Inflammatory macrophage (primary cell): ENCODE measurements around the gene DNAH17.
A peak's percentile ranks its signal among the peaks of the same experiment; 100 is the strongest.

ENCODE experiments used
- DNase-seq, 2 donors: peaks; one replicate each; pipeline ENCODE4 v3.0.0-alpha.2; 2020 to 2022

Gene DNAH17

GRCh38 chr17:78387977-78388941 is 188.9 kb downstream of the DNAH17 start:
- peak; percentile 94 to 96 for DNase-seq

- DNase-seq: no peak
Observed at GRCh38 chr17:78384479-78385175, 192.6 kb downstream of the DNAH17 start.

- DNase-seq: peak; percentile 93 to 94
Observed at GRCh38 chr17:78383725-78384471, 193.3 kb downstream of the DNAH17 start.

- peak; percentile 61 to 62 for DNase-seq
Observed at GRCh38 chr17:78381601-78382232, 195.5 kb downstream of the DNAH17 start.

- no peak for DNase-seq
Observed at GRCh38 chr17:78380370-78380769, 196.8 kb downstream of the DNAH17 start.

GRCh38 chr17:78379131-78379491 is 198.1 kb downstream of the DNAH17 start:
- DNase-seq: peak; percentile 32 to 34

- DNase-seq: peak; percentile 69 to 83
Observed at GRCh38 chr17:78378225-78379130, 198.7 kb downstream of the DNAH17 start, which contains the start of gene PGS1. TSS of gene PGS1 (plus strand) at chr17:78378649. CDS start at chr17:78378666, 17 bp downstream.

- DNase-seq: no peak
Observed at GRCh38 chr17:78377858-78378224, 199.4 kb downstream of the DNAH17 start.

GRCh38 chr17:78376161-78376560 is 201.0 kb downstream of the DNAH17 start:
- no peak for DNase-seq

GRCh38 chr17:78375401-78376151 is 201.6 kb downstream of the DNAH17 start:
- peak; percentile 90 to 93 for DNase-seq

GRCh38 chr17:78374631-78375274 is 202.4 kb downstream of the DNAH17 start:
- DNase-seq: peak in 1 of 2 donors; percentile 47

GRCh38 chr17:78374189-78374588 is 203.0 kb downstream of the DNAH17 start:
- no peak for DNase-seq
